ENCODE results near the gene SLC25A18. TPM values are rescaled to one million over a fixed set of nuclear protein-coding genes. Genes with fewer than 3 reads are reported as not detected.

SLC25A18 gene
- total RNA-seq (2022; extraction: Qiagen RNA extraction; ENCODE audit: low read depth) = 0.05 TPM in 1 of 5 replicates, not detected in the others

GRCh38 chr22:17562906-17563870, at the start of gene SLC25A18:
Gene SLC25A18, plus strand, starts transcription at chr22:17563498. Its CDS starts 16,447 bp downstream, at chr22:17579945.

GRCh38 chr22:17628406-17629172, 65.3 kb downstream of the SLC25A18 start, which contains the start of gene ATP6V1E1:
Gene ATP6V1E1, minus strand, starts transcription at chr22:17628749. Its CDS starts 114 bp downstream, at chr22:17628635.

GRCh38 chr22:17638432-17639246, 75.3 kb downstream of the SLC25A18 start, which contains the start of gene BCL2L13:
Gene BCL2L13, plus strand, starts transcription at chr22:17638757. Its CDS starts 16,955 bp downstream, at chr22:17655712.

Other genes with a start within 250 kb of the SLC25A18 start
- 0.06 to 0.21 TPM (median 0.09 TPM) in 5 replicates for gene CECR2, start 194.0 kb upstream of the SLC25A18 start, total RNA-seq (2022; extraction: Qiagen RNA extraction; ENCODE audit: low read depth)
- gene ATP6V1E1, start 65.3 kb downstream of the SLC25A18 start, total RNA-seq (2022; extraction: Qiagen RNA extraction; ENCODE audit: low read depth) = 110 to 126 TPM (median 122 TPM) in 5 replicates
- 32.0 to 39.9 TPM (median 37.8 TPM) in 5 replicates for gene BCL2L13, start 75.3 kb downstream of the SLC25A18 start, total RNA-seq (2022; extraction: Qiagen RNA extraction; ENCODE audit: low read depth)
- 53.3 to 78.7 TPM (median 73.6 TPM) in 5 replicates for gene BID, start 211.0 kb downstream of the SLC25A18 start, total RNA-seq (2022; extraction: Qiagen RNA extraction; ENCODE audit: low read depth)

All from A549 treated with DMSO at 1 μM for 4 hours (cell line).